Transverse colon (tissue), 4 donors: Measurements from ENCODE around the gene CSF1R. TPM values are rescaled to one million over a fixed set of nuclear protein-coding genes. Genes with fewer than 3 reads are reported as not detected.

Experiments used
- DNase-seq: peaks from one replicate; pipeline ENCODE4 v3.0.0-alpha.2; 2019
- H3K27ac ChIP-seq, 4 donors: fragments of 200-600 bp; sonication (generic); 2 replicates each; pipeline ENCODE4 v1.5.1; 2016 to 2018; ENCODE audit warnings: inconsistent platforms in 4 of 4
- H3K27me3 ChIP-seq: fragments of 200-600 bp; sonication (generic); 2 replicates; pipeline ENCODE4 v1.5.1; 2017; ENCODE audit warnings: inconsistent platforms
- H3K36me3 ChIP-seq, 4 donors: fragments of 200-600 bp; sonication (generic); 2 replicates each; pipeline ENCODE4 v1.5.1; 2017 to 2019; ENCODE audit warnings: inconsistent platforms in 4 of 4
- H3K4me1 ChIP-seq, 4 donors: fragments of 200-600 bp; sonication (generic); 2 replicates each; pipeline ENCODE4 v1.5.1; 2017 to 2020; ENCODE audit warnings: inconsistent platforms in 4 of 4
- H3K4me3 ChIP-seq, 4 donors: fragments of 200-600 bp; sonication (generic); 1 replicate in 1 of 4; 2 replicates in 3 of 4; pipeline versions ENCODE4 v1.5.1 to v1.6.1; 2017 to 2019; ENCODE audit warnings: inconsistent platforms in 4 of 4
- H3K9me3 ChIP-seq, 2 donors: fragments of 200-600 bp; sonication (generic); 2 replicates each; pipeline ENCODE4 v1.5.1; 2017 to 2019; ENCODE audit warnings: inconsistent platforms in 2 of 2
- CTCF ChIP-seq, 5 experiments: fragments of 200-600 bp in 3 of 5; fragments of 450-650 bp in 2 of 5; sonication (generic) in 3 of 5; IDR thresholded peaks; 1 replicate in 2 of 5; 2 replicates in 3 of 5; pipeline ENCODE4 v1.5.1; 2016 to 2017; ENCODE audit warnings: antibody characterized with exemption in 5 of 5, inconsistent platforms in 3 of 5, mild to moderate bottlenecking in 2 of 5, moderate library complexity in 1 of 5
- EP300 ChIP-seq: sonication (generic); formaldehyde crosslinking; IDR thresholded peaks from one replicate; pipeline ENCODE4 v1.6.1; 2017; ENCODE audit warnings: antibody characterized with exemption, low read depth
- POLR2A ChIP-seq: fragments of 450-650 bp; IDR thresholded peaks from one replicate; pipeline ENCODE4 v1.6.1; 2016; ENCODE audit warnings: antibody characterized with exemption, mild to moderate bottlenecking, moderate library complexity
- POLR2AphosphoS5 ChIP-seq, 3 donors: sonication (generic); formaldehyde crosslinking; IDR thresholded peaks; one replicate each; pipeline ENCODE4 v1.6.1; 2016; ENCODE audit warnings: antibody characterized with exemption in 3 of 3
- whole genome bisulfite sequencing, 2 donors: methylation state at CpG; one replicate each; pipeline ENCODE4 v1.1.5; 2018; ENCODE audit warnings: low coverage in 1 of 2; 5-methylcytosine and 5-hydroxymethylcytosine counted together
- in situ Hi-C, 4 donors: fragments of 200-750 bp; cut with MboI; loops; one replicate each; pipeline versions ENCODE4 v1.15.0 to v1.15.1; 2017; ENCODE audit warnings: low sequenced_read_pairs in 3 of 4, low pct_ligation_motif_present in 1 of 4, low pct_unique_long_range_greater_than_20kb in 1 of 4
- intact Hi-C: fragments of 100-400 bp; cut with DNase I; formaldehyde crosslinking; loops from one replicate; pipeline ENCODE4 v1.15.1; 2023; ENCODE audit warnings: low total_unique reads
- total RNA-seq, 4 donors: library from RNA; depleted of rRNA; stranded (reverse); fragments of >200 nt; gene quantifications; one replicate each; pipeline ENCODE4 v1.1.0, GENCODE V29; 2016

CSF1R gene
- total RNA-seq, 4 donors from 2014 or later: 0.60 to 38.9 (median 14.7) TPM

GRCh38 chr5:150133581-150134197 is 47.3 kb upstream of the CSF1R start:
- DNase-seq: no peak
- intact Hi-C loops: no loop called here
- Histone ChIP-seq H3K27ac (no peak overlapping the region), H3K27me3 (no peaks in the 10 kb centered on the region), H3K9me3 (no peaks in the 10 kb centered on the region), H3K4me3 (no peak overlapping the region), H3K36me3 (no peaks in the 10 kb centered on the region), H3K4me1 (peaks cover 11 to 39% (median 30%) of the 10 kb centered on the region in 4 donors)
- in situ Hi-C loops: loop anchor here in 2 of 4 donors (25.0 kb wide), 1 partner anchor 304 kb away; the partner anchor contains the start of gene RPS14 (in 2 of the 2)
- WGBS, 2 donors: 67 to 82% methylated on average over 4 to 16 of the region's 16 CpGs
- no peak for TF ChIP-seq CTCF (IDR thresholded peaks at IDR 0.05)
- TF ChIP-seq POLR2A: no peak
- TF ChIP-seq POLR2AphosphoS5 (IDR thresholded peaks at IDR 0.05): no peak
- TF ChIP-seq EP300: no peak

- Histone ChIP-seq H3K27ac (peak overlapping the region in 3 of 4 donors; percentile 15 to 55 (median 37)), H3K9me3 (no peaks in the 10 kb centered on the region), H3K4me1 (peaks cover 3 to 30% (median 21%) of the 10 kb centered on the region in 4 donors), H3K27me3 (no peaks in the 10 kb centered on the region), H3K36me3 (no peaks in the 10 kb centered on the region), H3K4me3 (no peak overlapping the region)
- in situ Hi-C loops (loop anchor here in 2 of 4 donors (25.0 kb wide), 1 partner anchor 305 kb away; the partner anchor contains the start of gene RPS14 (in 2 of the 2)), intact Hi-C loops (no loop called here)
- DNase-seq: no peak
- WGBS, 2 donors: 91% methylated on average over 22 of the region's 22 CpGs; no CpG with 5 or more reads in 1 of the 2 donors
- TF ChIP-seq CTCF (IDR thresholded peaks at IDR 0.05) (no peak), EP300 (no peak), POLR2AphosphoS5 (IDR thresholded peaks at IDR 0.05) (no peak)
Observed at GRCh38 chr5:150132740-150133139, 46.4 kb upstream of the CSF1R start.

GRCh38 chr5:150131978-150132694 is 45.8 kb upstream of the CSF1R start:
- 45% methylated on average over 12 of the region's 12 CpGs; no CpG with 5 or more reads in 1 of the 2 donors for WGBS, 2 donors
- intact Hi-C loops (loop anchor here (2.0 kb wide), 1 partner anchor 85 kb away; no protein-coding TSS in a partner anchor), in situ Hi-C loops (loop anchor here in 2 of 4 donors (25.0 kb wide), 1 partner anchor 305 kb away; the partner anchor contains the start of gene RPS14 (in 2 of the 2))
- no peaks in the 10 kb centered on the region for H3K9me3 ChIP-seq
- H3K4me1 ChIP-seq: peaks cover 3 to 24% (median 16%) of the 10 kb centered on the region in 4 donors
- no peak for DNase-seq
- peak overlapping the region in 3 of 4 donors; percentile 15 to 55 (median 37) for H3K27ac ChIP-seq
- H3K27me3 ChIP-seq: no peaks in the 10 kb centered on the region
- no peaks in the 10 kb centered on the region for H3K36me3 ChIP-seq
- no peak for TF ChIP-seq EP300
- TF ChIP-seq POLR2AphosphoS5 (IDR thresholded peaks at IDR 0.05): no peak
- no peak for TF ChIP-seq POLR2A
- no peak for TF ChIP-seq CTCF (IDR thresholded peaks at IDR 0.05)
- H3K4me3 ChIP-seq: no peak overlapping the region

GRCh38 chr5:150131461-150131860 is 45.1 kb upstream of the CSF1R start:
- H3K4me1 ChIP-seq: peaks cover 3 to 18% (median 16%) of the 10 kb centered on the region in 4 donors
- DNase-seq: no peak
- H3K4me3 ChIP-seq: no peak overlapping the region
- H3K36me3 ChIP-seq: no peaks in the 10 kb centered on the region
- no peaks in the 10 kb centered on the region for H3K9me3 ChIP-seq
- in situ Hi-C loops (loop anchor here in 2 of 4 donors (25.0 kb wide), 1 partner anchor 306 kb away; the partner anchor contains the start of gene RPS14 (in 2 of the 2)), intact Hi-C loops (loop anchor here (2.0 kb wide), 1 partner anchor 85 kb away; no protein-coding TSS in a partner anchor)
- no peaks in the 10 kb centered on the region for H3K27me3 ChIP-seq
- TF ChIP-seq CTCF (IDR thresholded peaks at IDR 0.05) (no peak), POLR2A (no peak), EP300 (no peak), POLR2AphosphoS5 (IDR thresholded peaks at IDR 0.05) (no peak)
- H3K27ac ChIP-seq: peak overlapping the region in 2 of 4 donors; percentile 37 to 55
- 84% methylated on average over 4 of the region's 4 CpGs; no CpG with 5 or more reads in 1 of the 2 donors for WGBS, 2 donors
